ENCODE results near the gene TBX19.

- TF ChIP-seq, protein P1, sequence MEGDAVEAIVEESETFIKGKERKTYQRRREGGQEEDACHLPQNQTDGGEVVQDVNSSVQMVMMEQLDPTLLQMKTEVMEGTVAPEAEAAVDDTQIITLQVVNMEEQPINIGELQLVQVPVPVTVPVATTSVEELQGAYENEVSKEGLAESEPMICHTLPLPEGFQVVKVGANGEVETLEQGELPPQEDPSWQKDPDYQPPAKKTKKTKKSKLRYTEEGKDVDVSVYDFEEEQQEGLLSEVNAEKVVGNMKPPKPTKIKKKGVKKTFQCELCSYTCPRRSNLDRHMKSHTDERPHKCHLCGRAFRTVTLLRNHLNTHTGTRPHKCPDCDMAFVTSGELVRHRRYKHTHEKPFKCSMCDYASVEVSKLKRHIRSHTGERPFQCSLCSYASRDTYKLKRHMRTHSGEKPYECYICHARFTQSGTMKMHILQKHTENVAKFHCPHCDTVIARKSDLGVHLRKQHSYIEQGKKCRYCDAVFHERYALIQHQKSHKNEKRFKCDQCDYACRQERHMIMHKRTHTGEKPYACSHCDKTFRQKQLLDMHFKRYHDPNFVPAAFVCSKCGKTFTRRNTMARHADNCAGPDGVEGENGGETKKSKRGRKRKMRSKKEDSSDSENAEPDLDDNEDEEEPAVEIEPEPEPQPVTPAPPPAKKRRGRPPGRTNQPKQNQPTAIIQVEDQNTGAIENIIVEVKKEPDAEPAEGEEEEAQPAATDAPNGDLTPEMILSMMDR (IDR thresholded peaks at IDR 0.05; ENCODE audit: poor library complexity), result no peak
- TF ChIP-seq EZH2 (IDR thresholded peaks at IDR 0.05; ENCODE audit: borderline replicate concordance), result no peak
Measured at GRCh38 chr1:168347630-168348029, 67.0 kb downstream of the TBX19 start.

All from hepatocyte (in vitro differentiated cells).